ENCODE results near the gene ST6GALNAC4.

Gene ST6GALNAC4

DNA sequence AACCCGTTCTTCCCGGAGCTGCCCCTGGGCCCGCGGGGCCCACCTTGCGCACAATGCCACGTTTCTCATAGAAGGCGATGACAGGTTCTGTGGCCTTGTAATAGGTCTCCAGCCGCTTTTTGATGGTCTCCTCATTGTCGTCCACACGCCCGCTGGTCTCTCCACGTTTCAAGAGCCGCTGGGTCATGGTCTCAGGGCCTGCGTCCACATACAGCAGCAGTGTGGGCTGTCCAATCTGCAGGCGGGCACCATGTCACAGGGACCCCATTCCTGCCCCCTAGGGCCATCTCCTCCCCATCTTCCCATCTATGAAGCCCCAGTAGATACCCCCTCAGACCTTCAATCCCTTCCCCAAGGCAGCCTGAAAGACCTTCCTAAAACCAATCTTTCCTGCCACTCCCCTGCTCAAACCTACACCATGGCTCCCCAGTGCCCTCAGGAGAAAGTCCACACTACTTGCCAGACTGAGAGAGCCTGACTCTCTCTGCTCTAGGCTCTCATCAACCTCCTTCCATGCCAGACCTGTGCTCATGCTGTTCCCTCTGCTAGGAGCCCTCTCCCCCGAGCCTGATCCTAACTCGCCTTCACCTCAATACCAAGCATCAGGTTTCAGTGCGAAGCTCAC lies 48.5 kb downstream of the ST6GALNAC4 start:
- DNase-seq: no peak

DNA sequence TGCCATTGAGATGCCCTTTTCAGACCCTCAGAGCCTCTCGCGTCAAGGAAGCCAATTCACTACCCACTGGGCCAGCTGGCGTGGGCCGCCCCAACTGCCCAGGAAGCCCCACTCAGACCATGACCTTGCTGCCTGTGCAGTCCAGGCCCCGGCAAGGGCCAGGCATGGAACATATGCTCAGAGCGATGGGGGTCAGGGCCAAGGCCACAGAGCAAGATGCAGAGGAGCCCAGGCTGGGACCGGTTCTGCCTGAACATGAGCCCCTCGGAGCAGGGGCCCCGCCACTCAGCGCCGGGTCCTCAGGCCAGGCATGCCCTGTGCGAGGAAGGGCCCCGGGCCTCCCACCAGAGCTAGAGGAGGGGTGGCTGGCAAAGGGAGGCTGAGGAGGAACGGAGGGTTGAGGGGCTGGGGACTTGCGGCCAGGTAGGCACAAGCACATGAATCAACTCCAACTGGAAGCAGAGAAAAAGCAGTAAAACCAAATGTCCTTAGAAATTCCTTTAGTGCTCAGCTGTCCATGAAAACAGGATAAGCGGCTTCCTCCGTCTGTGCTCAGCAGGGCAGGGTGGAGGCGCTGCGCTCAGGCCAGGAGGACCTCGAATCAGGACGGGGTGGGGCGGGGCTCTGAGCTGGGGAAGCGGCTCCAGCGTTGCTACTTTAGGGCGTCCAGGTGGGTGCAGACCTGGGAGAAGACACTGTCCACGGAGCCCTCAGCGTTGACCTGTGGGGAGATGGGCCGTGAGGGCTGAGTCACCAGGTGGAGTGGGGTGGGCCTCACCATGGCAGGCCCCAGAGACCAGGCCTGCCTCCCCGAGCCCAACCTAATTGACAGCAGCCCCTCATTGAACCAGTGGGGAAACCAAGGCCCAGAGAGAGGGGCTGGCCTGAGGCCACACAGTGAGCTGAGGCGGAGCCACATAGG lies 49.2 kb downstream of the ST6GALNAC4 start:
- no peak for DNase-seq

DNA sequence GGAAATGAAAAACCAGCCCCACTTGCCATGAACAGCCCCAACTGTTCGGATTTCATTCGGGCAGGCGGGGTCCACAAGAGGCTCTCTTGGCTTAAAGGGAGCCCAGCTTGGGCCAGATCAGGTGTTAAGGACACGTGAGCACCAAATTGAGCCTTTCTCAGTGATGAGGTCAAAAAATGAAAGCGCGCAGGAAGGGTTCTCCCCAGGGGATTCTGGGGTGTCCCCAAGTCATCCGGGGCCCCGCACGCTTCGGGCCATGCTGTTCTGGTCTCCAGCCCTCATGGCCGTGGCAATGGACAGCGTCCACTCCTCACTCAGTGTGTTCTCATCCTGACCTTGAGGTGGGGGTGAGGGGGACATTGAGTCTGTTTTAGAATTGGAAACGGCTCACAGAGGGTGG lies 50.3 kb downstream of the ST6GALNAC4 start:
- no peak for DNase-seq

DNA sequence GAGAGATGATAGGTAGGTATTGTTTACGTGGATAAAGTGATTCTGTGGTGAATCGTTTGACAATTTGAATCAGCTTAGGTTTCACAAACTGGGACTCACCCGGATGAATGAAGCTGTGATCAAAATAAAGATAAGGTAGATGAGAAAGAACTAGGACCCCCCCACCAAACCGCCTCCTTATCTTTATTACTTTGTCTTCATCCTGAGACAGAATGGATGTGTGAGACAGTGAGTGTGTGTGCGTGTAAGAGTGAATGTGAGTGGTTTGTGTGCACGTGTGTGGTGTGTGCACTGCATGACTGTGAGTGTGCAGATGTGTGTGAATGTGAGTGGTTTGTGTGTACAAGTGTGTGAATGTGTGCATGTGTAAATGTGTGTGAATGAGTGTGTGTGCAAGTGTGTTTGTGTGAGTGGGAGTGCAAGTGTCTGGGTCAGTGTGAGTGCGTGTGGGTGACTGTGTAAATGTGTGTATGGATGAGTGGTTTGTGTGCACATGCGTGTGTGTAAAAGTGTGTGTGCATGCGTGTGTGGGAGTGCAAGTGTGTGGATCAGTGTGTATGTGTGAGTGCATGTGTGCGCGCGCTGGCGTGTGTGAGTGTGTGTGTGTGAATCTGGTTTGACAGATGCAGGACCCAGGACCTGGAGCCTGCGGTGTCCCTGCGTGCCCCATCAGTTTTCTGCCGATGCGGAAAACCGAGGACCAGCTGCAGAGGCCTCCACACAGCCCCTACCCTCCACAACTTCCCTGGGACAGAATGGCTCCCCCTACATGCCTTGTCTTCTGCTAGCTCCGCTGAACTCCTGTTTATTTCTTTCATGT lies 51.0 kb downstream of the ST6GALNAC4 start:
- DNase-seq: no peak

DNA sequence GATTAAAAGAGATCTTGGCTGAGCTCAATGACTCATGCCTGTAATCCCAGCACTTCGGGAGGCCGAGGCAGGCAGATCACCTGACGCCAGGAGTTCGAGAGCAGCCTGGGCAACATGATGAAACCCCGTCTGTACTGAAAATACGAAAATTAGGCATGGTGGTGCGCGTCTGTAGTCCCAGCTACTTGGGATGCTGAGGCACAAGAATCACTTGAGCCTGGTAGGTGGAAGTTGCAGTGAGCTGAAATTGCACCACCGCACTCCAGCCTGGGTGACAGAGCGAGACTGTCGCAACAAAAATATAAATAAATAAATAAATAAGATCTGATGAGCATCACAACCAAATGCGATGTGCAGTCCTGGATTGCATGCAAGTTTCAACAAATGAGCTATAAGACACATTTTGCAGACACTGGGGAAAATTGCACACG lies 53.6 kb downstream of the ST6GALNAC4 start:
- no peak for DNase-seq

DNA sequence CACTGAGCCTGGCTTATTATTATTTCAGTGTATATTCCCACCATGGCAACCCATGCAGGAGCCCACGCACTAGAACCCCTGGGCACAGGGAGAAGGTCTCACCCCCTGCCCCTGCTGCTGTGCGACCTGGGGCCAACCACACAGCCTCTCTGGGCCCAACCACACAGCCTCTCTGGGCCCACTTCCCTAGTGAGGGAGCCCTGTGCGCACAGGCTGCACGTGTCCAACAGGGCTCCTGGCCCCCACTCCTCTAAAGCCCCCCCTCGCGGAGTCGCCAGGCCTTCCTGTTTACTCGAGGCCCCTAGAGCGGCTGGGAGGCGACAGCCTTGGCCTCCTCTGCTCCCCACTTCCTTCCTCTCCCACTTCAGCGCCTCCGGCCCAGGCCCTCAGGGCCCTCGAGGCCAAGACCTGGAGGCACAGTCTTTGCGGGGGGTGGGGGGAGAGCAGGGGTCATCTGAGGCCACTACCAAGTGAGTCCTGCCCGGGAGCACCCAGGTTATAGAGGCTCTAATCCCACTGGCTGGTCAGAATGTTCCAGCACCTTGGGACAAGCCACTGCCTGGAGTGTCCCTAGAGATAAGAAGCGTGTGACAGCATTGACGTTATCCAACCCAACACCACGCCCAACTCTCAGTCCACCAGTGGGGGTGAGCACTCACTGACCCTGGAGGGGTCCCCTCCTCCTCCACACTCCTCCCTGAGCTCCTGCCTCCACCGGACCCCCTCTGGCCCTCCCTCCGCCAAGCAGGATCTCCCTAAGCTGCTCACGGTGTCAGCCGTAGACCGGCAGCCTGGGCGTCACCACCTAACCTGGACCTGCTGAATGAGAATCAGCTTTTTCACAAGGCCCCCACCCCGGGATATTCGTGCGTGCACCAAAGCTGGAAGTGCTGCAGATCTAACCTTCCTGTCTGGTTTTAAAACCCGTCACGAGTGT lies 54.5 kb downstream of the ST6GALNAC4 start:
- no peak for DNase-seq

DNA sequence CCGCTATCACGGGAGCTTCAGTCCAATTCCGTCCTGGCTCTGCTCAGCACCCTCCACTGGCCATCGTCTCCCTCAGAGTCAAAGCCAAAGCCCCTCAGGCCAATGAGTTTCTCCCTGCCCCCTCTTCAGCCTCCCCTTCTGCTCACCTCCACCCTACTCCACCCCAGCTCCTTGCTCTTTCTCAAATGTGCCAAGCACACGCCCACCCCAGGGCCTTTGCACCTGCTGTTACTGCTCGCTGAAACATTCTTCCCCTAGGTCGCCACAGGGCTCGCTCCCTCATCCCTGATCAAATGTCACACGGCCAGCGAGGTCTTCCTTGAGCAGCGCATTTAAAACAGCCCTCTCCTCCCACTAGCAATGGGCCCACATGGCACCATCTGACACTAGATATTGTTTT lies 56.1 kb downstream of the ST6GALNAC4 start:
- DNase-seq: no peak

DNA sequence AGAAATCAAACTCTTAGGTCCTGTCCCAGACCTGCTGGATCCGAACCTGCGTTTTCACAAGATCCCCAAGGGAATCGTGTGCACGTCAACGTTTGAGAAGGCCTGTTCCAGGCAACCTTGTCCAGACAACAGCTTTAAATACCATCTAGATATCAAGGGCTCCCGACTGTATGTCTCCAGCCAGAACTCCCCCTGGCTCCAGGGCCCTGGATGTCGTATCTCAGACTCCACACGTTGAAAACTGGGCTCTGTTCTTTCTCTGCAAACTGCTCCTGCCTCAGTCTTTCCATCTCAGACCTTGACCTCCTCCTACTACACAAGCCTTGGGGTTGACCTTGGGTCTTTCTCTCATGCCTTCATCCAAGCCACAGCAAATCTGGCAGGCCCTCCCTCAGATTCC lies 56.6 kb downstream of the ST6GALNAC4 start:
- no peak for DNase-seq

DNA sequence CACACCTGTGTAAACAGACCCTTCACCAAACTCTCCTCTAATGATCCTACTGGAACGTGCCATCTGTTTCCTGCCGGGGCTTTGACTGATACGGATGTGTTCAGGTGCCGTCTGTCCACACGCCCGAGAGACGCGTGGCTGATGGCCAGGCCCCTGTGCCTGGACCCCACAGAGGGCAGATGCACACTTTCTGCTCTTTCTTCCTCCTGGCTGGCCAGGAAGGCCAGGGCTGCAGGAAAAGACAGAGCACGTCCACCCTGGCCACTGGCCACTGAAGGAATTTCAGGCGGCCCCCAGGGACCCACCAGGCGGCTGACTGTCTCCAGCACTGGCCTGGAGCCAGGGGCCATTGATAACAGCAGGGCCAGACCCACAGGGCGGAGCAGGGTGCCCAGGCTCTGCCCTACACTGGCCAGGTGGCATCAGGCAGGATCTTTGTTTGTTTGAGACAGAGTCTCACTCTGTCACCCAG lies 58.8 kb downstream of the ST6GALNAC4 start:
- DNase-seq: no peak
